GM12864 (cell line): ENCODE data around the gene NUAK1.

ENCODE experiments used
- DNase-seq: peaks from one replicate; pipeline ENCODE4 v3.0.0-alpha.2; 2011; ENCODE audit warnings: low read depth
- H3K4me3 ChIP-seq: 2 replicates; pipeline ENCODE4 v1.5.1; 2011; ENCODE audit warnings: mild to moderate bottlenecking, low read depth, low read length, control low read depth
- CTCF ChIP-seq: IDR thresholded peaks from 2 replicates; pipeline ENCODE4 v1.5.1; 2011; ENCODE audit warnings: low read depth, mild to moderate bottlenecking, moderate library complexity, low read length, control low read depth, inconsistent platforms; ENCODE audit errors: missing control alignments

Gene NUAK1

GRCh38 chr12:106084759-106085158 lies 54.0 kb downstream of the NUAK1 start:
- no peak for DNase-seq
- H3K4me3 ChIP-seq: no peak overlapping the region
- no peak for TF ChIP-seq CTCF

DNA sequence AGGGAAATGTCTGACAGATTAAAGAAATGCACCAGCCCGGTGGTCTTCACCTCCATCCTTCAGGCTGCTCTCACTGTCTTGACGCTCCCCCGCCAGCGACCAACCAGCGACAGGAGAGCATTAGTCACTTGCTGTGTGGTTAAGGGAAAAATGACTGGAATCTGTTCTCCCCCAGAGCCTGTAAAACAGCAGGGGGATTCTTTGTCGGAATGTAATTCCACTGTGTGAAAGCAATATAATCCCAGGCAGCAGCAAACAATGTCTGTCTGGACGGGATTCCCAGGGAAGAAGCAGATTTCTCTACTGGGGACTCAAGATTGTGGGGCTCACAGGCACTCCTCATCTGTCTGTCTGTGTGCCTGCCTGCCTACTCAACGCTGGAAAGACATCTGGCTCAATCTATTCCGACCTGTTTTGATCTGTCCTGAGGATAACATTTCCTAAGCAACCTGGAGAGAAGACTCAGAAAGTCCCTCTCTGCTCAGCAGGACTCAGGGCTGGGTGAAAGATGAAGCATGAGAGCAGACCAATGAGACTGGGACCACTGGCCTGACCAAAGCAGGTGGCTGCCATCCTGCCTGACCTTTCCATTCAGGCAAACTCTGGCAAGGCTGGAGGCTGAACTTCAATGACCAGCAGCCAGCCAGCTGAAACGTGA lies 54.6 kb downstream of the NUAK1 start:
- H3K4me3 ChIP-seq: no peak overlapping the region
- DNase-seq: no peak
- TF ChIP-seq CTCF: no peak

DNA sequence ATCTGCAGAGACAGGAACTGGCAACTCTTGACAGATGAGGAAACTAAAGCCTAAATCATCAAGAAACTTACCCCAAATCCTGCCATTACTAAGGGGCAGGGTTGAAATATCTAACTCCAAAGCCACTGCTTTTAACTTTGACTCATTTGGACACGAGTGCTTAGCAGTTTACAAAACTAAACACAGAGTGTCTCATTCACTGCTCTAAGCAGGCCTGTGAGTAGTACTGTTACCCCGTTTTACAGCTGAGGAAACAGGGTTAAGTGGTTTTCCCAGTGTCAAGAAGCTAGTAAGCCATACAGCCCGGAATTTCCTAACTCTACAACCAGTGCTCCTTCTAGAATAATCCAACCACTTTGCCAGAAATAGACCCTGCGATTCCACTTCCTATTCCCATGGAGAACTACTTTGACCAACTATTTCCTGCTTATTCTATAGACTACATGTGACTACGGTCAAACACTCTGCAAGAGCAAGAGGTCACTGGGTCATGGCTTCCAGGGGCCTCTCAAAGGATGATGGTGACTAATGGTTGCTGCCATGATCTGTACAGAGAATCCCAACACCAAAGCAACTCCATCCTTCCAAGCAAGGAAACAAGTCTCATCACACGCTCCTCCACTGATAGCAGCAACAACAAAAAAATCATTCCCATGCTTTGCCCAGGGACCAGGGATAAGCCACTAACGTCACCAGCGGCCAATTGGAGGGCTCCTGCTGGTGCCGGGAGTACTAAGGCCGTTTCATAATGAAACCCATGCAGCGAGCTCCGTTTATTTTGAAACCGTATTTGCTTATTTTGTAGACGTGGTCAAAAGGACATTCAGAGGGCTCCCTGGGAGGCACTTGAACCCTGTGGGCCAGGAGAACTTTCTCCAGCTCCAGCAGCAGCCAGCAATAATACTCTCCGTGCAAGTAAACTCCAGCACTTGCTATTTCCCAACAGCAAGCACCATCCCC lies 56.3 kb downstream of the NUAK1 start:
- TF ChIP-seq CTCF: no peak
- H3K4me3 ChIP-seq: no peak overlapping the region
- no peak for DNase-seq

GRCh38 chr12:106081606-106082005 lies 57.1 kb downstream of the NUAK1 start:
- no peak overlapping the region for H3K4me3 ChIP-seq
- no peak for DNase-seq
- no peak for TF ChIP-seq CTCF

GRCh38 chr12:106080791-106081170 lies 58.0 kb downstream of the NUAK1 start:
- no peak overlapping the region for H3K4me3 ChIP-seq
- DNase-seq: no peak
- no peak for TF ChIP-seq CTCF

- H3K4me3 ChIP-seq: no peak overlapping the region
- TF ChIP-seq CTCF: no peak
- DNase-seq: no peak
Measured at GRCh38 chr12:106080041-106080790, 58.5 kb downstream of the NUAK1 start.
